ENCODE results near the gene PRDM16. TPM values are rescaled to one million over a fixed set of nuclear protein-coding genes. Genes with fewer than 3 reads are reported as not detected.

PRDM16 gene
- total and polyA plus RNA-seq, 2 of the 13 experiments (the other 11 are each of a cell fraction or from before 2014, with no cell fraction given) = 0.15 to 0.81 TPM

GRCh38 chr1:3031401-3032221, 37.4 kb upstream of the PRDM16 start (continued):
- TF ChIP-seq MTF2 (CRISPR knock-in tag; IDR thresholded peaks at IDR 0.05; ENCODE audit: borderline replicate concordance) (no peak), FOSL2 (CRISPR knock-in tag; IDR thresholded peaks at IDR 0.05) (no peak), ZNF350 (CRISPR knock-in tag; IDR thresholded peaks at IDR 0.05; ENCODE audit: borderline replicate concordance, low read depth) (no peak)

DNA sequence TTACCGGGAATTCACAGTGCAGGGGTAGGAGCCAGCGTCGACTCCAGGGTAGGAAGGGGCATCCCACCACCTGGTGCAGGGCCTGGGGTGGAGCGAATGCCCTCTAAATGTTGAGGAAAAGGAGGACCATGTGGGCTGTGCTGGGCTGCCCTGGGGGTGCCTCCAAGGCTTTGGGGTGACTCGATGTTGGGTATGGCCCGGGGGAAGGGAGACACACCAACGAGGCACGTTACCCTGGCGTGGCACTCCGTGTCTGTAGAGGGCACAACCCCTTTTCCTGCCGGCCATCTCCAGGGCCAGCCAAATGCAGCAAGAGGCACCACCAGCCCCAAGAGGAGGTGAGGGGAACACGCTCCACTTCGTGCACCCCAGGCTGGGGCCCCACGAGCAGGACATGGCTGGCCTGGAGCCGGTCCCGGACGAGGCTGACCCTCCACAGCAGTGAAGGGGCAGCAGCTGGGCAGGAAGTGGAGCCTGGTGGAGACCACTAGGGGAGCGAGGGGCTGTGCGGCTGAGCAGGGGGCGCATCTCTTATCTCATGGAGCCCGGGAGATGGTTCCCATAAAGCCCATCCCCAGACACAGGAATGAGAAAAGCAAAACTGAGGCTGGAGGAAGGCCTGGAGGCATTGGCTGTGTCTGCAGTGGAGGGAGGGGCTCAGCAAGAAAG, 36.5 kb upstream of the PRDM16 start:
- BruUV-seq (replicated peaks) = no TSS peak
- DNase-seq (ENCODE audit: low spot score) (no peak), ATAC-seq (no peak), FAIRE-seq (no peak)
- Histone ChIP-seq H3K4me1 (ENCODE audit: insufficient read depth, low read length) (no peaks in the 10 kb centered on the region), H3K27ac (ENCODE audit: extremely low read length, insufficient read depth, low read length) (no peak overlapping the region), H2AFZ (ENCODE audit: low read length) (no peak overlapping the region), H3K9ac (ENCODE audit: insufficient read depth, low read depth, low read length) (no peak overlapping the region), H4K20me1 (ENCODE audit: insufficient read depth, low read length) (0 out of 2 replicates have a peak, but pooled peaks cover 2% of the 10 kb centered on the region), H3K27me3 (ENCODE audit: control insufficient read depth in 1 of 2, insufficient read depth in 2 of 2, low read length in 2 of 2) (peaks cover 19 to 93% of the 10 kb centered on the region in 2 experiments), H3K4me3 (replicated peaks in 1 of 3; ENCODE audit: insufficient read depth in 1 of 3, low read depth in 2 of 3, low read length in 3 of 3) (no peak overlapping the region), H3K9me3 (ENCODE audit: low read length) (no peaks in the 10 kb centered on the region), H3K36me3 (replicated peaks in 1 of 2; ENCODE audit: control insufficient read depth in 1 of 2, insufficient read depth in 2 of 2, low read length in 2 of 2) (no peaks in the 10 kb centered on the region), H3K79me2 (ENCODE audit: insufficient read depth, low read length) (no peaks in the 10 kb centered on the region), H3K4me2 (ENCODE audit: low read depth, low read length) (no peak overlapping the region)
- in situ Hi-C loops (cut with HindIII; ENCODE audit: extremely low pct_ligation_motif_present, low pct_unique_long_range_greater_than_20kb) (no loop called here), intact Hi-C loops (cut with micrococcal nuclease; ENCODE audit: unreplicated experiment) (no loop called here)
- WGBS (ENCODE audit: low lambda C conversion rate) = 46% methylated on average over 11 of the region's 21 CpGs
- ChIA-PET POLR2A (no interaction called here), CTCF (ENCODE audit: low intra/inter-chr PET ratio, low total read pairs) (no interaction called here)
- TF ChIP-seq GTF3A (CRISPR knock-in tag; conservative IDR thresholded peaks at IDR 0.05) = no peak
